ENCODE data around the gene THOC2. TPM values are rescaled to one million over a fixed set of nuclear protein-coding genes. Genes with fewer than 3 reads are reported as not detected.
A peak's percentile ranks its signal among the peaks of the same experiment; 100 is the strongest.
"Not testable (repeated sequence)": the region's sequence is repeated elsewhere in the genome, so short reads cannot be mapped to it uniquely, and the experiment has no call there.

The THOC2 gene
- 24.1 TPM for total RNA-seq
- long read RNA-seq, full-length matches to known transcripts, result 2 of 29 reads
- long read RNA-seq, partial matches to known transcripts, result 20 of 29 reads
- long read RNA-seq, other reads (novel, unspliced or antisense), result 7 of 29 reads

- peak; percentile 92 for DNase-seq
- intact Hi-C loops (cut with DNase I), result no loop called here
- ATAC-seq (ENCODE audit: poor library complexity), result peak; percentile 99
These were observed at the start of gene THOC2 for GRCh38 chrX:123732670-123733363. Gene THOC2 (minus strand): TSS chrX:123733052. CDS start chrX:123733022, 30 bp downstream.

GRCh38 chrX:123781786-123782185 lies 48.9 kb upstream of the THOC2 start:
- intact Hi-C loops (cut with DNase I); ATAC-seq (ENCODE audit: poor library complexity); DNase-seq: not testable (repeated sequence)

GRCh38 chrX:123779908-123780396 lies 47.1 kb upstream of the THOC2 start:
- DNase-seq (no peak), ATAC-seq (ENCODE audit: poor library complexity) (no peak)
- intact Hi-C loops (cut with DNase I), result no loop called here

GRCh38 chrX:123773258-123773988 lies 40.6 kb upstream of the THOC2 start:
- no peak for DNase-seq
- no peak for ATAC-seq (ENCODE audit: poor library complexity)
- intact Hi-C loops (cut with DNase I), result no loop called here

- no peak for ATAC-seq (ENCODE audit: poor library complexity)
- intact Hi-C loops (cut with DNase I), result no loop called here
- no peak for DNase-seq
These were observed 38.7 kb upstream of the THOC2 start for GRCh38 chrX:123771449-123772064.

- intact Hi-C loops (cut with DNase I), result no loop called here
These were observed 32.4 kb upstream of the THOC2 start for GRCh38 chrX:123764967-123765871.

GRCh38 chrX:123759849-123760248 lies 27.0 kb upstream of the THOC2 start:
- ATAC-seq (ENCODE audit: poor library complexity); DNase-seq; intact Hi-C loops (cut with DNase I): not testable (repeated sequence)

More at GRCh38 chrX:123764967-123765871, 32.4 kb upstream of the THOC2 start:
- DNase-seq (peak; percentile 91), ATAC-seq (ENCODE audit: poor library complexity) (peak; percentile 100)

- DNase-seq; intact Hi-C loops (cut with DNase I); ATAC-seq (ENCODE audit: poor library complexity): not testable (repeated sequence)
These were observed 24.9 kb upstream of the THOC2 start for GRCh38 chrX:123757794-123758193.

- intact Hi-C loops (cut with DNase I), result no loop called here
- DNase-seq, result no peak
- ATAC-seq (ENCODE audit: poor library complexity), result no peak
These were observed 23.5 kb upstream of the THOC2 start for GRCh38 chrX:123756320-123756719.

- ATAC-seq (ENCODE audit: poor library complexity) (no peak), DNase-seq (no peak)
- intact Hi-C loops (cut with DNase I), result no loop called here
These were observed 22.3 kb upstream of the THOC2 start for GRCh38 chrX:123755107-123755506.

GRCh38 chrX:123753656-123754350 lies 21.0 kb upstream of the THOC2 start:
- DNase-seq (no peak), ATAC-seq (ENCODE audit: poor library complexity) (no peak)
- intact Hi-C loops (cut with DNase I), result no loop called here

GRCh38 chrX:123749643-123750042 lies 16.8 kb upstream of the THOC2 start:
- intact Hi-C loops (cut with DNase I), result no loop called here
- DNase-seq (no peak), ATAC-seq (ENCODE audit: poor library complexity) (no peak)

GRCh38 chrX:123745511-123745910 lies 12.7 kb upstream of the THOC2 start:
- DNase-seq (no peak), ATAC-seq (ENCODE audit: poor library complexity) (no peak)
- intact Hi-C loops (cut with DNase I), result no loop called here

GRCh38 chrX:123743312-123743711 lies 10.5 kb upstream of the THOC2 start:
- ATAC-seq (ENCODE audit: poor library complexity) (no peak), DNase-seq (no peak)
- intact Hi-C loops (cut with DNase I), result no loop called here

GRCh38 chrX:123742440-123742839 lies 9.6 kb upstream of the THOC2 start:
- intact Hi-C loops (cut with DNase I), result no loop called here
- DNase-seq (no peak), ATAC-seq (ENCODE audit: poor library complexity) (no peak)

GRCh38 chrX:123740536-123740935 lies 7.7 kb upstream of the THOC2 start:
- intact Hi-C loops (cut with DNase I), result no loop called here
- ATAC-seq (ENCODE audit: poor library complexity) (no peak), DNase-seq (no peak)

- intact Hi-C loops (cut with DNase I), result no loop called here
- no peak for DNase-seq
- no peak for ATAC-seq (ENCODE audit: poor library complexity)
These were observed 7.2 kb upstream of the THOC2 start for GRCh38 chrX:123740006-123740405.

- intact Hi-C loops (cut with DNase I), result no loop called here
- no peak for ATAC-seq (ENCODE audit: poor library complexity)
- no peak for DNase-seq
These were observed 6.6 kb upstream of the THOC2 start for GRCh38 chrX:123739474-123739873.
